HL-60/S4 (cell line): ENCODE data around the gene STAT5B.
"Not testable (repeated sequence)": the region's sequence is repeated elsewhere in the genome, so short reads cannot be mapped to it uniquely, and the experiment has no call there.

Experiments
- in situ Hi-C: fragments of 300-500 bp; cut with MboI; formaldehyde crosslinking; loops from 2 replicates; pipeline ENCODE4 v1.14.3; 2022; ENCODE audit warnings: low sequenced_read_pairs

The STAT5B gene

GRCh38 chr17:42271006-42271778 is 5.0 kb downstream of the STAT5B start:
- in situ Hi-C loops, result no loop called here

DNA sequence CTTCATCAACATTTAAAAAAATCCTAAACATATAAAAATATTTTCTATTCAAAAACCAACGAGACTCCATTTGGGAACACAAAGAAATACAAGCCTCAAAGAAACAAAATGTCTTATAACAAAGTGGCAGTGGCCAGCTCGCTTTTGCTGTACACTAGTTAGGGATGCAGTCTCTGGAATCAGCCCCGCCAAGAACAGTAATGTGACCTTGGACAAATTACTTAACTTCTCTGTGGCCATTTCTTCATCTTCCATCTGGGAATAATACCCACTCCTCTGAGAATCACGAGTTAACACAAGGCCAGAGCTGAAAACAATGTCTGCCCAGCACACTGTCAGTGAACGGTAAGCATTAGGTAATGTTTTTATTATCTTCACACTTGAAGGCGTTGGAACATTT is 5.6 kb downstream of the STAT5B start:
- in situ Hi-C loops, result no loop called here

DNA sequence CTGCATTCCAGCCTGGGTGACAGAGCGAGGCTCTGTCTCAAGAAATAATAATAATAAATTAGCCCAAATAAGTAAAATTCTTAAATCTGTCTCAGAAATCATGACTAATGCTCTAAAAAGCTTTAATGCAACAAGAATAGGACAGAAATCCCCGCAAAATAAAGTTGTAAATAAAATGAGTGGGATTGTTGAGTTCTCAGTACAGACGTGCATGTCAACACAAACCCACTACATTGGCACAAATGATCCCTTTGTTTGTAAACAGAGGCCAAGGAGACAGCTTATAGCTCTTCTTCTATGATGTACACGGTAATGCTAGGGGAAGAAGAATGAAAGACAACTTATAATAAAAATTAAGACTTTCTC is 6.0 kb downstream of the STAT5B start:
- in situ Hi-C loops, result no loop called here

DNA sequence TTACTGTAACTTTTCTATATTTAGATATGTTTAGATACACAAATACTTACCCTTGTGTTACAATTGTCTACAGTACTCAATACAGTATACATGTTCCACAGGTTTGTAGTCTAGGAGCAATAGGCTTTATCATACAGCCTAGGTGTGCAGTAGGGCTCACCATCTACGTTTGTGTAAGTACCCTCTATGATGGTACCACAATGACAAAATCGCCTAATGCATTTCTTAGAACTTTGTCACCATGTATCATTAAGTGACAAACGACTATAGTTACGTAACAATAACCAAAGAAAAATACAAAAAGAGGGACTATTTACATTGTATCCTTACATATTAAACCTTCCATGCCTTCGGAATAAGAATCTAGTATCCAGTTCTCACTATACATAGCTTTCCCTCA is 8.0 kb downstream of the STAT5B start:
- in situ Hi-C loops, result no loop called here

DNA sequence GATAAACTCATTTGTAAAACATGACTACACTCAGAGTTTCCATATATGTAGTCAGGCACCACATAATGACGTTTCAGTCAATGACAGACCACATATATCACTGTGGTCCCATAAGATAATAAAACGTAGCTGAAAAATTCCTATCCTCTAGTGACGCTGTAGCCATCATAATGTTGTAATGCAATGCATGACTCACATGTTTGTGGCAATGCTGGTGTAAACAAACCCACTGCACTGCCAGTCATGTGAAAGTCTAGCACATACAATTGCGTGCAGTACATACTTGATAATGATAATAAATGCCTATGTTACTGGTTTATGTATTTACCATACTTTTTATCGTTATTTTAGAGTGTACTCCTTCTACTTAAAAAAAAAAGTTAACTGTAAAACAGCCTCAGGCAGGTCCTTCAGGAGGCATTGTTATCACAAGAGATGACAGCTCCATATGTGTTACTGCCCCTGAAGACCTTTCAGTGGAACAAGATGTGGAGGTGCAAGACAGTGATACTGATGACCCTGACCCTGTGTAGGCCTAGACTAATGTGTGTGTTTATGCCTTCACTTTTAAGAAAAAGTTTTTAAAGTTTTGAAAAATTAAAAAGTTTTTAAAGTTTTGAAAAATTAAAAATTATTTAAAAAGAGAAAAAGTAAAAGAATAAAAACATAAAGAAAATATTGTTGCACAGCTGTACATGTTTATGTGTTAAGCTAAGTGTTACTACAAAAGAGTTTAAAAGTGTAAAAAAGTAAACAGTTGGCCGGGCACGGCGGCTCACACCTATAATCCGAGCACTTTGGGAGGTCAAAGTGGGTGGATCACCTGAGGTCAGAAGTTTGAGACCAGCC is 9.0 kb downstream of the STAT5B start:
- in situ Hi-C loops, result no loop called here

DNA sequence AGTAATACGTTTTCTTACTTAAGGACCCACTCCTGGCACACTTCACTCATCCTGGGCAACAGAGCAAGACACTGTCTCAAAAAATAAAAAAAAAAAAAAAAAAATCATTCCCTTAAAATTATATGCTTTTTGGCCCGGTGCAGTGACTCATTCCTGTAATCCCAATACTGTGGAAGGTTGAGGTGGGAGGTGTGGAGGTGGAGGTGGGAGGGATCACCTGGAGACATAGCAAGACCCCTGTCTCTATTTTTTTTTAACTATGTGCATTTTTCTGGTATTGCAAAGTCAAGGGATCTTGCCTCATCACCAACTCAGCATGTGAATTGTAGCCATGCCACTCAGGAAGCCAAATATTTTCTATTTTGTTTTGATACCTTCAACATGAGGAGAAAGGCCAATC is 9.7 kb downstream of the STAT5B start:
- in situ Hi-C loops, result no loop called here

GRCh38 chr17:42264366-42264765 is 11.8 kb downstream of the STAT5B start:
- in situ Hi-C loops, result not testable (repeated sequence)

DNA sequence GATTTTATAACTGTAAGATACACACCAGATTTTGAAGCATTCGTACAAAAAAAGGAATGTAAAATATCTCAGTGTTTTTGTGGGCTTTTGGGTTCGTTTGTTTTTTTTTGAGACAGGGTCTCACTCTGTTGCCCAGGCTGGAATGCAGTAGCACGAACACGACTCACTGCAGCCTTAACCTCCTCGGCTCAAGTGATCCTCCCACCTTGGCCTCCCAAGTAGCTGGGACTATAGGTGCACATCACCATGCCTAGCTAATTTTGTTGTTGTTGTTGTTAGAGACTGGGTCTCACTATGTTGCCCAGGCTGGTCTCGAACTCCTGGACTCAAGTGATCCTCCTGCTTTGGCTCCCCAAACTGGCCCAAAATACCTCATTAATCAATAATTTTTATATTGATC is 15.9 kb downstream of the STAT5B start:
- in situ Hi-C loops, result no loop called here

DNA sequence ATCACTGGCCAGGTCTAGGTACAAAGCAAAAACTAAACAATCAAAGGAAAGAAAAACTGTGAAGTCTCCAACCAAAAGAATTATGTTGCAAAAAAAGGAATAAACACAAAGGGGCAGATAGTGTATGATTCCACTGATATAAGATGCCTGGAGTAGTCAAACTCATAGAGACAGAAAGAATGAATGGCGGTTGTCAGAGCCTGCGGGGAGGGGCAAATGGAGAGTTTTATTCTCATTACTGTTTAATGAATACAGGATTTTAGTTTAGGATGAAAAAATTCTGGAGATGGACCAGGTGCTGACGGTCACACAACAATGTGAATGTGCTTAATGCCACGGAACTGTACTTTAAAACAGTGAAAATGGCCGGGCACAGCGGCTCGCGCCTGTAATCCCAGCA is 20.7 kb downstream of the STAT5B start:
- in situ Hi-C loops, result no loop called here

GRCh38 chr17:42253578-42253977 is 22.6 kb downstream of the STAT5B start:
- in situ Hi-C loops, result no loop called here

DNA sequence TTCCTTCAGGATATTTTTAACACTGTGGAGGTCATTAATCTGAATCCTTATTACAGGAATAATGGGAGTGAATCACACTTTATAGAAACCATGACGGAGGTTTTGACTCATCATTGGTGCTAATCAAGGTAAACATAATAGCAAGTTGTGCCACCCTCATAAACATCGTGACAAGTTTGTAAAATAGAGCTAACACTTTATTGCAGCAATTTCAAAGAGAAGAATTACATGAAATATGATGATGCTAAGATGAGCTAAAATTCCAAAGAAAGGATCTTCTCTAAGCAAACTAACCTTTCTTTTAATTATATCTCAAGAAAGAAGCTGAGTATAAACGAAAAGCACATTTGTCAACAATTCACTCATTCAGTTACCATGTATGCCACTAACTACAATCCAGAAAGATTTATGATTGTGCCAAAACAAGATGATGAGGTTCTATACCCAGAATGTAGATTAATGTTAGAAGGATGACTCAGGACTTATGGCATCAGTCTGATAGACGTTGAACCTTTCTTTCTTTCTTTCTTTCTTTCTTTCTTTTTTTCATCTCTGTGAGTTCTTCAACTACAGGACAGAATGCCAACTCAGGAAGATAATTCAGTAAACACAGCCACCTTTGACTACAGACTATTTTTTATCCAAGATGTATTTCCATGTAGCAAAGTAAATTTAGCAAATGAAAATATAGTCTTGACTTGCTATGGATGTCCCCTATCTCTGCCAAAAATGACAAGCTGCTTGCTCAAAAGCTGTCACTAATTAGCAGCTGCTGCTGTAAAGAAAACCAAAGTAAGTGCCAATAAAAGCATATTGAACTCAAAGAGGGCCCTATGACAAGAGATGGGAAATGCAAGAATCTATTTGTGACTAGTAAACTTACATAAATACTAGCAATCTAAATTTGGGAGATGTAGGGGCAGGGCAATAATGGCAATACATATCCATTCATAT is 23.3 kb downstream of the STAT5B start:
- in situ Hi-C loops, result no loop called here

- in situ Hi-C loops, result no loop called here
These were observed 25.1 kb downstream of the STAT5B start for GRCh38 chr17:42251115-42251514.

DNA sequence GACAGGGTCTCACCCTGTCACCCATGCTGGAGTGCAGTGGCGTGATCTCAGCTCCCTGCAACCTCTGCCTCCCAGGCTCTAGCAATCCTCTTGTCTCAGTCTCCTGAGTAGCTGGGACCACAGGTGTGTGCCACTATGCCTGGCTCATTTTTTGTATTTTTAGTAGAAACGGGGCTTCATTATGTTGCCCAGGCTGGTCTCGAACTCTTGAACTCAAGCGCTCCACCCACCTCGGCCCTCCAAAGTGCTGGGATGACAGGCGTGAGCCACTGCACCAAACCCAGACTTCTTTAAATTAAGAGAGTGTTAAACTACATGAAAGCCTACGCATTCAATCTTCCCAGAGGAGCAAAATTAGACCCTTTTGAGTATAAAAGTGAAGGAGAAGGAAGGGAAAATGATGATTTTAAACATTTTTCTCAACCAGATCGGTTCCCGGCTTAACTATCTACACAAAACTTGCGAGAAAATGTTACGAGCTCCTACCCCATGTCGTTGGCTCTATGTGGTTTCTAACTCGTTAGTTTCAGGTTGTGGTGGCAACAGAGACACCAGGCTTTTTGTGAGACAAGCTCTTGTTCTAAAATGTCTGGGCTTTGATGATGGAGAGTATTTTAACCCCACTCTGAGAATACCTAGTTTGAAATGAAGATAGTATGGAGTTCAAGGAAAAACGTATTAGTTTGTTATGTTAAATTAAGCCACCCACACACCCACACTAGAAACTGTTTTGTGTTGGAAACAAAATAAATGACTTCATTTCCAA is 26.3 kb downstream of the STAT5B start:
- in situ Hi-C loops, result no loop called here

- in situ Hi-C loops, result no loop called here
These were observed 27.6 kb downstream of the STAT5B start for GRCh38 chr17:42248351-42249179.

- in situ Hi-C loops, result no loop called here
These were observed 28.5 kb downstream of the STAT5B start for GRCh38 chr17:42247734-42248133.

DNA sequence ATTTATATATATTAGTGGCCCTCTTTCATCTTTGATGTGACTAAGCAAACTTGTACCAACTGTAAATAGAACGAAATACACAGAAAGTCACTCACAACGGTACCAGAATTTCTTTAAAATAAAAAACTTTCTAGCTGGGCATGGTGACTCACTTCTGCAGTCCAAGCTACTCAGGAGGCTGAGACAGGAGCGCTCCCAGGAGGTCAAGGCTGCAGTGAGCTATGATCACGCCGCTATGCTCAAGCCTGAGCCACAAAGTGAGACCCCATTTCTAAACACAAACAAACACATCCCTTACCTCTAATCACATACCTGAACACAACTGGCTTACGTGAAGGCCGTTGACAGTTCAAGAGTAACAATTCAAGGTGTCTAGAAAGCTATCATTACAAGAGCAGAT is 29.7 kb downstream of the STAT5B start:
- in situ Hi-C loops, result no loop called here

DNA sequence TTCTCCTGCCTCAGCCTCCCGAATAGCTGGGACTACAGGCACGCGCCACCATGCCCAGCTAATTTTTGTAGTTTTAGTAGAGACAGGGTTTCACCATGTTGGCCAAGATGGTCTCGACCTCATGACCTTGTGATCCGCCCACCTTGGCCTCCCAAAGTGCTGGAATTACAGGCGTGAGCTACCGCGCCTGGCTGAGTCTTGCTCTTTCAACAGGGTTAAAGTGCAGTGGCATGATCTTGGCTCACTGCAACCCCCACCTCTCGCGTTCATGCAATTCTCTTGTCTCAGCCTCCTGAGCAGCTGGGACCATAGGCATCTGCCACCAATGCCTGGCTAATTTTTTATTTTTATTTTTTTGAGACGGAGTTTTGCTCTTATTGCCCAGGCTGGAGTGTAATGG is 31.0 kb downstream of the STAT5B start:
- in situ Hi-C loops, result not testable (repeated sequence)

DNA sequence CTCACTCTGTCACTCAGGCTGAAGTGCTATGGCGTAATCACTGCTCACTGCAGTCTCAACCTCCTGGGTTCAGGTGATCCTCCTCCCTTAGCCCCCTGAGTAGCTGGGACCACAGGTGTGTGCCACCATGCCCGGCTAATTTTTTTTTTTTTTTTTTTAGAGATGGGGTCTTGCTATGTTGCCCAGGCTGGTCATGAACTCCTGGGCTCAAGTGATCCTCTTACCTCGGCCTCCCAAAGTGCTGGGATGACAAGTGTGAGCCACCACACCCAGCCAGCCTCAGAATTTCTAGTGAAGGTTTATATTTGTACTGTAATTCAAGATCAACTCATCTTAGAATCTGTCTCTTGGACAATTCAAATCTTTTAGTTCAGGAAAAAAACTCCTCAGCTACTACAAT is 32.1 kb downstream of the STAT5B start:
- in situ Hi-C loops, result not testable (repeated sequence)

DNA sequence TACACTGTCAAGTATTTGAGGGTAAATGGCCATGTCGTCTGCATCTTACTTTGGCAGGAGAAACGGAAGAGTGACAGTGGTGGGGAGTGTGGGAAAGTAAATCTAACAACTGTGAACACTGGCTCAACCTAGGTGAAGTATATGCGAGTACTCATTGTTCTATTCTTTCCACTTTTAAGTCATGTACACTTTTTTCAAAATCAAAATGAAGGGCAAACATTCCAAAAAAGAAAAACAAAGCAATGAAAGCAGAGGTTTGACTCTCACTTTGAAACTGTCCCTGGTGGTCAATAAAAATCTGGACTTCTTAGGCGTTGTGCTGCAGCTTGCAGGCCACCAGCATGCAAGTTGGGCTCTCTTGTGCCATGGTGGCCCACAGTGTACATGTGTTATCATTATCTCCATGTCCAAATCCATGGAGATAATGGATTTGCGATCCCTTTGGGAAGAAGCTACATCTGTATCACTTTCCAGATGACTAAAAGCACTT is 32.7 kb downstream of the STAT5B start:
- in situ Hi-C loops, result no loop called here
